Measurements from ENCODE around the gene ZNF790.

ZNF790 gene

DNA sequence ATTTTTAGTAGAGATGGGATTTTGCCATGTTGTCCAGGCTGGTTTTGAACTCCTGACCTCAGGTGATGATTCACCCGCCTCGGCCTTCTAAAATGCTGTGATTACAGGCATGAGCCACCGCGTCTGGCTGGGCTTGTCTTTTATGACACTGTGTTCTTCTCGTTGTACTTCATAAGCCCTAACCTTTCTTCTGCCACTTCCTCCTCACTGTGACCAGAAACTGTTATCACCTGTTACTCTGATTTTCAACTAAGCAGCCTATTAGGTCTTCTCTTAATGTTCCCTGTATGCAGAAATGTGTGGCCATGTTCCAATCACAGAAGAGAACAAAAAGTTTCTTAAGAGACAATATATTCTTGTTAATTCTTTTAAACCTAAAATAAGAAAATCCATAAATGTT, 16.4 kb downstream of the ZNF790 start:
- no peak for TF ChIP-seq ZFP30 (CRISPR knock-in tag; IDR thresholded peaks at IDR 0.05)
- TF ChIP-seq OSR1 (CRISPR knock-in tag; IDR thresholded peaks at IDR 0.05), result no peak
- TF ChIP-seq, protein P1, sequence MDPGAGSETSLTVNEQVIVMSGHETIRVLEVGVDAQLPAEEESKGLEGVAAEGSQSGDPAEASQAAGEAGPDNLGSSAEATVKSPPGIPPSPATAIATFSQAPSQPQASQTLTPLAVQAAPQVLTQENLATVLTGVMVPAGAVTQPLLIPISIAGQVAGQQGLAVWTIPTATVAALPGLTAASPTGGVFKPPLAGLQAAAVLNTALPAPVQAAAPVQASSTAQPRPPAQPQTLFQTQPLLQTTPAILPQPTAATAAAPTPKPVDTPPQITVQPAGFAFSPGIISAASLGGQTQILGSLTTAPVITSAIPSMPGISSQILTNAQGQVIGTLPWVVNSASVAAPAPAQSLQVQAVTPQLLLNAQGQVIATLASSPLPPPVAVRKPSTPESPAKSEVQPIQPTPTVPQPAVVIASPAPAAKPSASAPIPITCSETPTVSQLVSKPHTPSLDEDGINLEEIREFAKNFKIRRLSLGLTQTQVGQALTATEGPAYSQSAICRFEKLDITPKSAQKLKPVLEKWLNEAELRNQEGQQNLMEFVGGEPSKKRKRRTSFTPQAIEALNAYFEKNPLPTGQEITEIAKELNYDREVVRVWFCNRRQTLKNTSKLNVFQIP (CRISPR knock-in tag; IDR thresholded peaks at IDR 0.05; ENCODE audit: borderline replicate concordance, low read depth), result no peak
- TF ChIP-seq, protein P2, sequence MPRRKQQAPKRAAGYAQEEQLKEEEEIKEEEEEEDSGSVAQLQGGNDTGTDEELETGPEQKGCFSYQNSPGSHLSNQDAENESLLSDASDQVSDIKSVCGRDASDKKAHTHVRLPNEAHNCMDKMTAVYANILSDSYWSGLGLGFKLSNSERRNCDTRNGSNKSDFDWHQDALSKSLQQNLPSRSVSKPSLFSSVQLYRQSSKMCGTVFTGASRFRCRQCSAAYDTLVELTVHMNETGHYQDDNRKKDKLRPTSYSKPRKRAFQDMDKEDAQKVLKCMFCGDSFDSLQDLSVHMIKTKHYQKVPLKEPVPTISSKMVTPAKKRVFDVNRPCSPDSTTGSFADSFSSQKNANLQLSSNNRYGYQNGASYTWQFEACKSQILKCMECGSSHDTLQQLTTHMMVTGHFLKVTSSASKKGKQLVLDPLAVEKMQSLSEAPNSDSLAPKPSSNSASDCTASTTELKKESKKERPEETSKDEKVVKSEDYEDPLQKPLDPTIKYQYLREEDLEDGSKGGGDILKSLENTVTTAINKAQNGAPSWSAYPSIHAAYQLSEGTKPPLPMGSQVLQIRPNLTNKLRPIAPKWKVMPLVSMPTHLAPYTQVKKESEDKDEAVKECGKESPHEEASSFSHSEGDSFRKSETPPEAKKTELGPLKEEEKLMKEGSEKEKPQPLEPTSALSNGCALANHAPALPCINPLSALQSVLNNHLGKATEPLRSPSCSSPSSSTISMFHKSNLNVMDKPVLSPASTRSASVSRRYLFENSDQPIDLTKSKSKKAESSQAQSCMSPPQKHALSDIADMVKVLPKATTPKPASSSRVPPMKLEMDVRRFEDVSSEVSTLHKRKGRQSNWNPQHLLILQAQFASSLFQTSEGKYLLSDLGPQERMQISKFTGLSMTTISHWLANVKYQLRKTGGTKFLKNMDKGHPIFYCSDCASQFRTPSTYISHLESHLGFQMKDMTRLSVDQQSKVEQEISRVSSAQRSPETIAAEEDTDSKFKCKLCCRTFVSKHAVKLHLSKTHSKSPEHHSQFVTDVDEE (CRISPR knock-in tag; IDR thresholded peaks at IDR 0.05), result no peak
- TF ChIP-seq CSRNP3 (CRISPR knock-in tag; IDR thresholded peaks at IDR 0.05), result no peak
- TF ChIP-seq GLIS3 (CRISPR knock-in tag; IDR thresholded peaks at IDR 0.05), result no peak
- no peak for TF ChIP-seq BACH2 (CRISPR knock-in tag; IDR thresholded peaks at IDR 0.05; ENCODE audit: borderline replicate concordance)
- no peak for TF ChIP-seq ISL1 (CRISPR knock-in tag; IDR thresholded peaks at IDR 0.05)
- no peak for TF ChIP-seq ZC3H10 (CRISPR knock-in tag; IDR thresholded peaks at IDR 0.05)
- no peak for TF ChIP-seq ZFP3 (CRISPR knock-in tag; IDR thresholded peaks at IDR 0.05)
- no peak for TF ChIP-seq ZNF8 (CRISPR knock-in tag; IDR thresholded peaks at IDR 0.05)
- TF ChIP-seq ARNTL (CRISPR knock-in tag; IDR thresholded peaks at IDR 0.05; ENCODE audit: borderline replicate concordance, low read depth), result no peak
- no peak for TF ChIP-seq CSDC2 (CRISPR knock-in tag; IDR thresholded peaks at IDR 0.05)
- no peak for TF ChIP-seq RARB (CRISPR knock-in tag; IDR thresholded peaks at IDR 0.05)
- TF ChIP-seq TCF4 (CRISPR knock-in tag; IDR thresholded peaks at IDR 0.05; ENCODE audit: borderline replicate concordance), result no peak
- no peak for TF ChIP-seq ZNF70 (CRISPR knock-in tag; IDR thresholded peaks at IDR 0.05)
- TF ChIP-seq, protein P3, sequence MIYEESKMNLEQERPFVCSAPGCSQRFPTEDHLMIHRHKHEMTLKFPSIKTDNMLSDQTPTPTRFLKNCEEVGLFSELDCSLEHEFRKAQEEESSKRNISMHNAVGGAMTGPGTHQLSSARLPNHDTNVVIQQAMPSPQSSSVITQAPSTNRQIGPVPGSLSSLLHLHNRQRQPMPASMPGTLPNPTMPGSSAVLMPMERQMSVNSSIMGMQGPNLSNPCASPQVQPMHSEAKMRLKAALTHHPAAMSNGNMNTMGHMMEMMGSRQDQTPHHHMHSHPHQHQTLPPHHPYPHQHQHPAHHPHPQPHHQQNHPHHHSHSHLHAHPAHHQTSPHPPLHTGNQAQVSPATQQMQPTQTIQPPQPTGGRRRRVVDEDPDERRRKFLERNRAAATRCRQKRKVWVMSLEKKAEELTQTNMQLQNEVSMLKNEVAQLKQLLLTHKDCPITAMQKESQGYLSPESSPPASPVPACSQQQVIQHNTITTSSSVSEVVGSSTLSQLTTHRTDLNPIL (CRISPR knock-in tag; IDR thresholded peaks at IDR 0.05; ENCODE audit: low read depth), result no peak
- TF ChIP-seq, protein P4, sequence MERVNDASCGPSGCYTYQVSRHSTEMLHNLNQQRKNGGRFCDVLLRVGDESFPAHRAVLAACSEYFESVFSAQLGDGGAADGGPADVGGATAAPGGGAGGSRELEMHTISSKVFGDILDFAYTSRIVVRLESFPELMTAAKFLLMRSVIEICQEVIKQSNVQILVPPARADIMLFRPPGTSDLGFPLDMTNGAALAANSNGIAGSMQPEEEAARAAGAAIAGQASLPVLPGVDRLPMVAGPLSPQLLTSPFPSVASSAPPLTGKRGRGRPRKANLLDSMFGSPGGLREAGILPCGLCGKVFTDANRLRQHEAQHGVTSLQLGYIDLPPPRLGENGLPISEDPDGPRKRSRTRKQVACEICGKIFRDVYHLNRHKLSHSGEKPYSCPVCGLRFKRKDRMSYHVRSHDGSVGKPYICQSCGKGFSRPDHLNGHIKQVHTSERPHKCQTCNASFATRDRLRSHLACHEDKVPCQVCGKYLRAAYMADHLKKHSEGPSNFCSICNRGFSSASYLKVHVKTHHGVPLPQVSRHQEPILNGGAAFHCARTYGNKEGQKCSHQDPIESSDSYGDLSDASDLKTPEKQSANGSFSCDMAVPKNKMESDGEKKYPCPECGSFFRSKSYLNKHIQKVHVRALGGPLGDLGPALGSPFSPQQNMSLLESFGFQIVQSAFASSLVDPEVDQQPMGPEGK (CRISPR knock-in tag; IDR thresholded peaks at IDR 0.05; ENCODE audit: borderline replicate concordance), result no peak
- no peak for TF ChIP-seq SNAI2 (CRISPR knock-in tag; IDR thresholded peaks at IDR 0.05)
- no peak for ATAC-seq

GRCh38 chr19:36819130-36819630, 19.0 kb downstream of the ZNF790 start:
- TF ChIP-seq SNAI2 (CRISPR knock-in tag; IDR thresholded peaks at IDR 0.05) (no peak), RARB (CRISPR knock-in tag; IDR thresholded peaks at IDR 0.05) (no peak), BACH2 (CRISPR knock-in tag; IDR thresholded peaks at IDR 0.05; ENCODE audit: borderline replicate concordance) (no peak), ZNF8 (CRISPR knock-in tag; IDR thresholded peaks at IDR 0.05) (no peak), GLIS3 (CRISPR knock-in tag; IDR thresholded peaks at IDR 0.05) (no peak), TOX (CRISPR knock-in tag; IDR thresholded peaks at IDR 0.05; ENCODE audit: borderline replicate concordance) (no peak)
- TF ChIP-seq, protein P4 (CRISPR knock-in tag; IDR thresholded peaks at IDR 0.05; ENCODE audit: borderline replicate concordance), result no peak
- TF ChIP-seq, protein P3 (CRISPR knock-in tag; IDR thresholded peaks at IDR 0.05; ENCODE audit: low read depth), result no peak
- TF ChIP-seq, protein P2 (CRISPR knock-in tag; IDR thresholded peaks at IDR 0.05), result no peak
- ATAC-seq, result no peak

Measured in SK-N-SH treated with all-trans-retinoic acid at 6 μM for 48 hours (cell line).